Hematopoietic multipotent progenitor cell treated with erythropoietin and hydrocortisone succinate and interleukin-3 and kit ligand, for 17 days (in vitro differentiated cells): ENCODE data around the gene CLEC7A.

Source experiments
- DNase-seq: peaks from one replicate; pipeline ENCODE4 v3.0.0-alpha.2; 2015; ENCODE audit warnings: low spot score

The CLEC7A gene

GRCh38 chr12:10140001-10140400, 10.0 kb upstream of the CLEC7A start:
- DNase-seq, result peak; percentile 31

- DNase-seq, result no peak
Observed at GRCh38 chr12:10136637-10137205, 6.7 kb upstream of the CLEC7A start.

DNA sequence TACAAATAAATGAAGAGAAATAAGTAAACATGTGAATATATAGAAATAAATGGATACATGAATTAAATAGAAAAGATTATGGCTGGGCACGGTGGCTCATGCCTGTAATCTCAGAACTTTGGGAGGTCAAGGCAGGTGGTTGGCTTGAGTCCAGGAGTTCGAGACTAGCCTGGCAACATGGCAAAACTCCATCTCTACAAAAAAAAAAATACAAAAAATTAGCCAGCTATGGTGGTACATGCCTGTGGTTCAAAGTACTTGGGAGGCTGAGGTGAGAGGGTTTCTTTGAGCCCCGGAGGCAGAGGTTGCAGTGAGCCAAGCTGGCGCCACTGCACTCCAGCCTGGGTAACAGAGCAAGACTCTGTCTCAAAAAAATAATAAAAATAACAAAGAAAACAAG, 5.1 kb upstream of the CLEC7A start:
- DNase-seq, result no peak

GRCh38 chr12:10132850-10133370, 2.9 kb upstream of the CLEC7A start:
- DNase-seq, result no peak

DNA sequence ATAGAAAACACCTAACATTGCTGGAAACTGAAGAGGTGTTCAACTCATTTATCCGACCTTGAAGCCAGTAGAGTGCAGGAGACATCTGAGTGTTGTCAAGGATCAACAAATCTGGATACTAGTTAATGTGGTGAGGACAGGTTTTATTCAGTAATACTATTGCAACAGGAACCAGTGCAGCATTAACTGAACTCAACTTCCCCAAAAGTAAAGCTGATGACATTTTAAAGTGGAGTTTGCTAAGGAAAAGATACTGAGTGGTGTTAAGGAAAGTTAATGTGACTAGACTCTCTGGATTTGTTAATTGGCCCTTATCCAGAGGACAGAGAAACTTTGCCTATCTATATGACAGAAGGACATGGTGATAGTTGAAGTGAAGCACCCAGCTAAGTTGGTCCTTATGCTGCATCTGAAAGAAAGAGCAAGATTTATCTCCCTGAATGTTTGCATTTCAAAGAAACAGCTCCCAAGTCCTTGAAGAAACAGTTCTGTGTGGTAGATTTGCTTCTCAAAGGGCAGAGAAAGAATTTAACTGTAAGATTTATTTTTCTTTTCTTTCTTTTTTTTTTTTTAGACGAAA, 1.2 kb upstream of the CLEC7A start:
- DNase-seq, result no peak

- no peak for DNase-seq
Observed at GRCh38 chr12:10128687-10129086, 1.3 kb downstream of the CLEC7A start.

DNA sequence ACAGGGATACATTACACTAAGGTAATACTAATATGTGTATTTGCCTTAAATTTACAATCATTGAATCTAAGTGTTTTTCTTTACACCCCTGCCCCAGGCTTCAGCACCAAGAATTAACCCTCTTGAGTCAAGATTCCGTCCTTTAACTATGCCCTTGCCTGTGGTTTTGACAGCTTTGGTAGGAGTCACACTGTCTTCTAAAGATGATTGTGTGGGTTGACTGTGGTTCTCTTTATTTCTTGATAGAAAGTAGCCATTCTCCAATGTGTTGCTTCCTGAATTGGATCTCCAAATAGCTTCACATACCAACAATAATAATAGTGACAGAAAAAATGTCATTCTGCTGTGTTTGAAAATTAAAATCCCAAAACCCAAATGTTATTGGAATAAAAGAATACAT, 3.6 kb downstream of the CLEC7A start:
- no peak for DNase-seq

DNA sequence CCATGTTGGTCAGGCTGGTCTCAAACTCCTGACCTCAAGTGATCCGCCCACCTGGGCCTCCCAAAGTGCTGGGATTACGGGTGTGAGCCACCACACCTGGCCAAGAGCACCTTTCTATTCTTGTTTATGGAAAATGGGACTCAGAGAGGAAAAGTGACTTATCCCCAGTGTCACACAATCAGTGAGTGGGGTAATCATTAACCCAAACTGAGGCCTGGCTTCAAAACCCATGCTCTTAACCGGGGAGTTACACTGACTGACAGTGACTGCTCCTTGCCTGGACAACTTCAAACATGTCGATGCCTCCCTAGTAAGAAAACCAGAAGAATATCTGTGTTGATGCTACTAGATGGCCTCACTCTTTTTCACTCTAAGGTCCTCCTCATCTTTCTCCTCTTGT, 7.3 kb downstream of the CLEC7A start:
- DNase-seq, result no peak

DNA sequence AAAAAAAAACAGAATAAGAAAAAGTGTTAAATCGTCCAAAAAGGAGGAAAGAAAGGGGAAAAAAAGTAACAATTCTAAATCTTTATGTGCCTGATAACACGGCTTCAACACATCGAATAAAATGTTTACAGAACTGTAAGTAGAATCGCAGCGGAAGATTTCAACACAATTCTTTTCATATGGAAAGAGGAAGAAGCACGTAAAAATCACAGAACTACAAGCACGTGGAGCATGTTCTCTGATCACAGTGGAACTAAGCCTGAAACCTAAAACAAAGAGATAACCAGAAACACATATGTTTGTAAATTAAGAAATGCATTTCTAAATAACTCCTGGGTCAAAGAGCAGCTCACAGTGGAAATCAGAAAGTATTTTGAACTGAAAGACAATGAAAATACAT, 8.7 kb downstream of the CLEC7A start:
- DNase-seq, result no peak

- DNase-seq, result no peak
Observed at GRCh38 chr12:10119066-10119465, 10.9 kb downstream of the CLEC7A start.

GRCh38 chr12:10115890-10116289, 14.1 kb downstream of the CLEC7A start:
- DNase-seq, result no peak

GRCh38 chr12:10115311-10115710, 14.7 kb downstream of the CLEC7A start:
- no peak for DNase-seq

DNA sequence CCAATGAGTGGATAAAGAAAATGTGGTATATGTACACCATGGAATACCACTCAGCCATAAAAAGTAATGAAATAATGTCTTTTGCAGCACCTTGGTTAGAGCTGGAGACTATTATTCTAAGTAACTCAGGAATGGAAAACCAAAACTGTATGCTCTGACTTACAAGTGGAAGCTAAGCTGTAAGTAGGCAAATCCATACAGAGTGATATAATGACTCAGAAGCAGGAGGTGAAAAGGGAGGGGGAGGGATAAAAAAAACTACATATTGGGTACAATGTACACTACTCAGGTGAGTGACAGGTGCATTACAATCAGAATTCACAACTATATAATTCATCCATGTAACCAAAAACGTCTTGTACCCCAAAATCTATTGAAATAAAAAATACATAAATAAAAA, 16.1 kb downstream of the CLEC7A start:
- DNase-seq, result no peak

DNA sequence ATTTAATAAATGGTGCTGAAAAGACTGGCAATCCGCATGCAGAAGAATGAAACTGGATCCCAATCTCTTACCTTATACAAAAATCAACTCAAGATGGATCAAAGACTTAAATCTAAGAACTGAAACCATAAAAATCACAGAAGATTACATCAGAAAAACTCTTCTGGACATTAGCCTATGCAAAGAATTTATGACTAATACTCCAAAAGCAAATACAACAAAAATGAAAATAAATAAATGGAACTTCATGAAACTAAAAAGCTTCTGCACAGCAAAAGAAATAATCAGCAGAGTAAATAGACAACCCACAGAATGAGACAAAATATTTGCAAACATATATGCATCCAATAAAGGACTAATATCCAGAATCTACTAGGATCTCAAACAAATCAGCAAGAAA, 16.9 kb downstream of the CLEC7A start:
- no peak for DNase-seq

GRCh38 chr12:10111451-10111850, 18.5 kb downstream of the CLEC7A start:
- no peak for DNase-seq

- DNase-seq, result no peak
Observed at GRCh38 chr12:10110256-10110844, 19.6 kb downstream of the CLEC7A start.

DNA sequence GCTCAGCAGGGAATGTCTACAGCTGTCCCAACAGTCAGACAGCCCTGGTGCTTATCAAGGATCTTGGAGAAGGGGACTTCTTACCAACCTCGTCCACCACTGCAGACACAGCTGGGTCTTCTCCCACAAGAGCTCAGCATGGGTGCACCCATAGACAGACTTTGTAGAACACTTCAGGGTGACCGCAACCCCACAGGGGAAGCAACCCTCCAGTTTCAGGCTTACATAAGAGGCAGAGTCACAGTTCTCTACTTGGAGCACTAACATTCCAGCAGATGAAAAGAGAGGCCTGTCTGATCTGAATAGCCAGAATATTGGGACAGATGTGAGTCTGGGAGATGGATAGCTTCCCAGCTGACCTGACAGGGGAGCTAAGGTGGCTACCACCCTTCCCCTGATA, 27.7 kb downstream of the CLEC7A start:
- DNase-seq, result no peak

DNA sequence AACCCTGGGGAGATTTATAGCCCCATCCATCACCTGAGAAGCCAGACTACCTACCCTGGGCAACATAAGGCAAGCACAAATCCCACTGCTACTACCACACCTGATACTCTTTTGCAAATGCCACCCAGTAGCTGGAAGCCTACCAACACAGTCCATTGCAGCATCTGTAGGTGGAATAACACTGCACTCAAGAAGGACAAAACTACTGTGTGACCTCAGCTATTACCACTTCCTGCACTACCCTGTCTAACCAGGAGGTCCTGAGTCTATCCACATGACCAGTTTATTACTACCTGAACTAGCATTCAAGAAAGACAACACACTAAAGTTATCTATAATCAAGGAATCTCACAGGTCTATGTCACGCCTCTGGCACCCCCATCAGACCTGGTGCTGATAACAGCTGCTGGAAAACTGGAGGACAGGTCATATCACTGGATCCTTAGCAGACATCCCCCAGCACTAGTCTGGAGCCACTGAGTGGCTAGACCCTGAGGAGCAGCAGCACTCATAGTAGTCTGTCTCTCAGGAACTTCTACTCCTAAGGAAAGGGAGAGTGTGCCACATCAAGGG, 28.3 kb downstream of the CLEC7A start:
- no peak for DNase-seq

DNA sequence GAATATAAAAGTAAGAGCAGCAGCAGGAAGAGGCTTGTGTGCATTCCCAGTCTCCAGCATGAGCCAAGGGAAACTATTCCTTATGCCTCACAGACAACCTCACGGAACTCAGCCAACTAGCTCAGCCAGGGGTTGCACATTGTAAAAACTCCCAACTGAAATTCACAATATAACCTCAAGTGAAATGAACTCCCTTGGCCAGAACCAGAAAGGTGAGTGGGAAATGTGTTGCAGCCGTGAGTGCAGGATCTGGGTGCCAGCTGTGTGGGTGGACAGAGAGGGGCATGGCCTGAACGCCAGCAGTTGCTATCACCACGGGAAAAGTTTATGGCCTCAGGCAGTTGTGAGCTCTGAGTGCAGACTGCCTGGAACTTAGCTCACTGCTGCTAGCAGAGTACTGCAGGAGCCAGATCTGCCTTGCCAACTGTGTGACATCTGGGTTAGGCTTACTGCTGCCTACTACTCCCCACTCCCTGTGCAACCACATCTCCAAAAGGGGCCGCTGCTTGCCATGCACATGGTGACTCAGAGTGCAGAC, 28.9 kb downstream of the CLEC7A start:
- DNase-seq, result no peak

DNA sequence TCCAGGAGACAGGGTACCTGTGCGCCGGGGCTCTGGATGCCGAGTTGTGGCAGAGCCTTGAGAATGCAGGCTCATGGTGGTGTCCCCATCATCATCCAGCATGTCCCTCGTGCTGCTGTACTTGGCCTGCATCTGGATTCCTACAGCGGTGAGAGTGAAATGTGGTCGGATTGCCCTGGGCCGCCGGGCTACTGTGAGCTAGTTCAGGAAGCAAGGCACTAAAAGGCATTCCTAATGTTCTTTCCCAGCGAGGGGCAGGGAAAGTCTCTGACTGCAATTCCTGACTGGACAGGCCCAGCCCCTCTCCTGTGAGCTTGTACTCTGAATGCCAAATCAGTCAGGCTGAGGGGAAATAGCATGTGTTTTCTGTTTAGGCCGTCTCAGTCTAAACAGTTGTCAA, 31.2 kb downstream of the CLEC7A start, which contains the start of gene CLEC1A:
CLEC1A (minus strand) TSS at position 195 of the 400 bp plus-strand sequence; CDS start at position 132, 63 bp downstream.
- DNase-seq, result no peak

DNA sequence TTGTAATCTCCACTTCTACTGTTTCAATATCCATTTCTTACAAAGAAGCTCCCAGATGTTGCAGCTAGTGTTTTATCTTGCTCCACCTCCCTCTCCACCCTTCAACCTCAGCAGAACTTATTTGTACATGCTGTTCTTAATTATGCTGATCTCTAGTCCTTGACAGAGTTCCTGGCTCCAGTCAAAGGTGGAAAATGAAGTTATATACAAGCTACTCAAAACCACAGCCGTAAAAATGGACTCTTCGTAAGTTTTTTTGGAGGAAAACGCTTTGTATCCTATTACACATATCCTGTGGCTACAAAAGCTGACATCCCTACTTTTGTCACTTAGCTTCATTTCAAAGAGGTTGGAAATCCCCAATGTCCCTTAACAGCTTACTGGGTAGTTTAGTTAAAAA, 32.5 kb downstream of the CLEC7A start:
- no peak for DNase-seq

GRCh38 chr12:10095971-10096370, 34.0 kb downstream of the CLEC7A start:
- no peak for DNase-seq
